ENCODE results near the gene TRIM71.
"Not testable (repeated sequence)": the region's sequence is repeated elsewhere in the genome, so short reads cannot be mapped to it uniquely, and the experiment has no call there.

GRCh38 chr3:32781969-32782270 lies 35.9 kb upstream of the TRIM71 start:
- TF ChIP-seq EZH2 (IDR thresholded peaks at IDR 0.05; ENCODE audit: insufficient read depth, poor library complexity, severe bottlenecking); EZH2phosphoT487 (IDR thresholded peaks at IDR 0.05; ENCODE audit: insufficient read depth, low read depth): not testable (repeated sequence)

Measured in GM23248 (cell line).